ENCODE results near the gene GFER. TPM values are rescaled to one million over a fixed set of nuclear protein-coding genes. Genes with fewer than 3 reads are reported as not detected.
A peak's percentile ranks its signal among the peaks of the same experiment; 100 is the strongest.

GFER gene
- total and polyA plus RNA-seq, 2 of the 8 experiments (the other 6 are each of a cell fraction or from before 2014, with no cell fraction given) = 17.7 to 37.9 TPM

DNA sequence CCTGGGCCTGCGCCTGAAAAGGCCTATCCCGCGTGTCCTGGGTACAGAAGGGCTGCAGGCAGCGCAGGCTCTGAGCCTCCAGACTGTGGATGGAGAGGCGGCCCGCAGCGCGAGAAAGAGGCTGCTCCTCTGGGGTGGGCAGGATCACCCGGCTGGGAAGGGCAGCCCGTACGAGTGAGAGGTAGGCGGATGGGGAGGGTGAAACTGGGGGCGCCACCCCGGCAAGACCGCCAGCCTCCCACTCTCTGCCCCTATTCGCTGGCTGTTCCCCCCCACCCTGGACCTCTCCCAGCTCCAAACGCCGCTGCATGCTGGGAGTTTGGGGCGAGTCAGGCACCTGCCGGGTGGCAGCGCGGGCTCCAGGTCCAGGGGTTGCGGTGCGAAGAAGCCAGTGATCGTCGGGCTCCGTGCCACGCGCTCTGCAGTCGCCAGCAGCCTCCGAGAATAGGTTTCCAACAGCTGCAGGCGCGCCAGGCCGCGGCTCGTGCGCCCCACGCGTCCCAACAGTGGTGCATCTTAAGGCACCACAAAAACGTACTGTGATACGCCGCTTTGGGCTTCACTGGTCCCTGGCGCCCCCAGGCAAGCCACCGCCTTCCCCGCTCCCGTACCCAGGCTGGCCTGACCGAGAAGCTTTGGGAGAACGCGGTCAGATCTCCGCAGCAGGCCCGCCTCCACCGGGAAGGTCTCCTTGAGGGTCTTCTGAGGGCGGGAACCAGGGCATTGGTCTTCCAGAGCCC, 3.8 kb upstream of the GFER start (continued):
- TF ChIP-seq TAF7 (optimal IDR thresholded peaks at IDR 0.05; ENCODE audit: borderline replicate concordance, low read depth, low read length) (no peak), SUZ12 (IDR thresholded peaks at IDR 0.05; ENCODE audit: low read length) (no peak), KDM1A (IDR thresholded peaks at IDR 0.05; ENCODE audit: borderline replicate concordance, low read length) (no peak), POLR2AphosphoS5 (IDR thresholded peaks at IDR 0.05; ENCODE audit: low read depth, low read length) (0 out of 2 replicates have a peak, but pooled peaks have one; percentile 30), EZH2 (IDR thresholded peaks at IDR 0.05; ENCODE audit: low read depth, low read length, severe bottlenecking) (no peak), CEBPB (IDR thresholded peaks at IDR 0.05; ENCODE audit: low read depth, low read length) (no peak), EP300 (IDR thresholded peaks at IDR 0.05; ENCODE audit: borderline replicate concordance in 1 of 2, low read depth in 2 of 2, low read length in 2 of 2) (no peak), SP2 (IDR thresholded peaks at IDR 0.05; ENCODE audit: low read length) (no peak), RBBP5 (IDR thresholded peaks at IDR 0.05; ENCODE audit: borderline replicate concordance, low read depth, low read length) (peak; percentile 17; the same call in 1 of the 2 replicates)
- TF ChIP-seq, protein P1, sequence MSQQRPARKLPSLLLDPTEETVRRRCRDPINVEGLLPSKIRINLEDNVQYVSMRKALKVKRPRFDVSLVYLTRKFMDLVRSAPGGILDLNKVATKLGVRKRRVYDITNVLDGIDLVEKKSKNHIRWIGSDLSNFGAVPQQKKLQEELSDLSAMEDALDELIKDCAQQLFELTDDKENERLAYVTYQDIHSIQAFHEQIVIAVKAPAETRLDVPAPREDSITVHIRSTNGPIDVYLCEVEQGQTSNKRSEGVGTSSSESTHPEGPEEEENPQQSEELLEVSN (IDR thresholded peaks at IDR 0.05) = peak; percentile 89
- TF ChIP-seq, protein P2, sequence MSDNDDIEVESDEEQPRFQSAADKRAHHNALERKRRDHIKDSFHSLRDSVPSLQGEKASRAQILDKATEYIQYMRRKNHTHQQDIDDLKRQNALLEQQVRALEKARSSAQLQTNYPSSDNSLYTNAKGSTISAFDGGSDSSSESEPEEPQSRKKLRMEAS (IDR thresholded peaks at IDR 0.05) = peak; percentile 80
